A673 (cell line): ENCODE results near the gene SMIM5.

Experiments
- CTCF ChIP-seq: fragments of 300-800, 200-600 bp; sonication (generic); conservative IDR thresholded peaks from 2 replicates; pipeline ENCODE4 v1.5.1; 2017; ENCODE audit warnings: low read depth, mild to moderate bottlenecking, antibody characterized with exemption, low read length, moderate library complexity, mixed read lengths
- EZH2 ChIP-seq: fragments of 200-600 bp; sonication (generic); IDR thresholded peaks from 2 replicates; pipeline ENCODE4 v1.6.1; 2017; ENCODE audit warnings: borderline replicate concordance, low read depth, mild to moderate bottlenecking, mixed read lengths, antibody characterized with exemption, low read length; ENCODE audit not compliant: poor library complexity, severe bottlenecking

DNA sequence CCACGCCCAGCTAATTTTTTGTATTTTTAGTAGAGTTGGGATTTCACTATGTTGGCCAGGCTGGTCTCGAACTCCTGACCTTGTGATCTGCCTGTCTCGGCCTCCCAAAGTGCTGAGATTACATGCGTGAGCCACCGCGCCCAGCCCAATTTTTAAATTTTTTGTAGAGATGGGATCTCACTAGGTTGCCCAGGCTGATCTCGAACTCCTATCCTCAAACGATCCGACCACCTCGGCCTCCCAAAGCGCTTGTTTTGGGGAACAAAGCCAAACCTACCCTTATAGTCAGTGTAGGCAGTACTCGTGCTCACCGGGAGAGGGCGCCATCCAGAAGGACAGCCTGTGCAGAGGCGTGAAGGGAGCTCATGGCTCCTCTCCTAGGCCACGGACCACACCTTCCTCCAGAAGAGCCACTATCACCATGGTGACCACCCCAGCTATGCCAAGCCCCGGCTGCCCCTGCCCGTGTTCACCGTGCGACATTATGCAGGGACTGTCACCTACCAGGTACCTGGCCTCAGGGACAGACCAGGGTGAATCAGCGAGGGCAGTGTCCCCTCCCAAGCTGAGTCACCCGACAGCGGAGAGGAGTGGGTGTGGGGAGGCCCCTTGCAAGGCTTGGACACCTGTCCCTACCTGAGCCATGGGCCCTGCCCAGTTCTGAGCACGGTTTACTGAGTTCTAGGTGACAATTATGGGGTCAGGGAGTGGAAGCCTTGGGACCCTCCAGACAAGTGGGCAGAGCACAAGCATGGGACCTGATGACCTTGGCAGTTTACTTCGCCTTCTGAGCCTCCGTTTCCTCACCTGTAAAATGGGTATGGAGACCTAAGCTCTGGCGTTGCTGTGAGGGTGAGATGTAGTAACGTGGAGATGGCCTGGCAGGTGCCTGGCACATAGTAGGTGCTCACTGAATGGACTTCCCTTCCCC lies 31.9 kb upstream of the SMIM5 start:
- TF ChIP-seq CTCF (peak; percentile 91), EZH2 (no peak)
